ENCODE results near the gene KRT1. TPM values are rescaled to one million over a fixed set of nuclear protein-coding genes. Genes with fewer than 3 reads are reported as not detected.

The KRT1 gene
- total RNA-seq, 1 donor from 2014 or later = not detected

GRCh38 chr12:52651726-52652261 lies 28.4 kb downstream of the KRT1 start, which contains the start of gene KRT2:
TSS of gene KRT2 (minus strand) at chr12:52652211. CDS start at chr12:52652142, 69 bp downstream.
- TF ChIP-seq CTCF (IDR thresholded peaks at IDR 0.05; ENCODE audit: borderline replicate concordance) = no peak
- no peak for DNase-seq
- H3K4me3 ChIP-seq = no peak within 1 kb of the TSS

GRCh38 chr12:52650520-52651081 lies 29.6 kb downstream of the KRT1 start:
- DNase-seq = no peak
- Histone ChIP-seq H3K4me1 (peaks cover 7% of the 10 kb centered on the region), H3K27me3 (ENCODE audit: low read depth) (peaks cover 35% of the 10 kb centered on the region), H3K36me3 (no peaks in the 10 kb centered on the region), H3K27ac (replicated peaks) (no peak overlapping the region), H3K4me3 (no peak overlapping the region), H3K9me3 (replicated peaks) (no peaks in the 10 kb centered on the region)
- TF ChIP-seq CTCF (IDR thresholded peaks at IDR 0.05; ENCODE audit: borderline replicate concordance) = no peak
- intact Hi-C loops (cut with micrococcal nuclease) = no loop called here

More at GRCh38 chr12:52651726-52652261, 28.4 kb downstream of the KRT1 start, which contains the start of gene KRT2:
- no peaks in the 10 kb centered on the region for H3K36me3 ChIP-seq
- intact Hi-C loops (cut with micrococcal nuclease) = no loop called here
- H3K4me1 ChIP-seq = peaks cover 17% of the 10 kb centered on the region
- H3K27ac ChIP-seq (replicated peaks) = no peak within 1 kb of the TSS
- peaks cover 35% of the 10 kb centered on the region for H3K27me3 ChIP-seq (ENCODE audit: low read depth)
- no peaks in the 10 kb centered on the region for H3K9me3 ChIP-seq (replicated peaks)

- TF ChIP-seq CTCF (IDR thresholded peaks at IDR 0.05; ENCODE audit: borderline replicate concordance) = no peak
Measured at GRCh38 chr12:52649066-52649465, 31.1 kb downstream of the KRT1 start.

GRCh38 chr12:52648012-52648550 lies 32.1 kb downstream of the KRT1 start:
- Histone ChIP-seq H3K27ac (replicated peaks) (no peak overlapping the region), H3K4me3 (no peak overlapping the region), H3K9me3 (replicated peaks) (no peaks in the 10 kb centered on the region), H3K27me3 (ENCODE audit: low read depth) (peaks cover 32% of the 10 kb centered on the region), H3K36me3 (no peaks in the 10 kb centered on the region), H3K4me1 (no peaks in the 10 kb centered on the region)
- no peak for TF ChIP-seq CTCF (IDR thresholded peaks at IDR 0.05; ENCODE audit: borderline replicate concordance)
- DNase-seq = no peak
- intact Hi-C loops (cut with micrococcal nuclease) = no loop called here

More at GRCh38 chr12:52649066-52649465, 31.1 kb downstream of the KRT1 start:
- DNase-seq = no peak
- H3K4me1 ChIP-seq = no peaks in the 10 kb centered on the region
- peaks cover 32% of the 10 kb centered on the region for H3K27me3 ChIP-seq (ENCODE audit: low read depth)
- no peaks in the 10 kb centered on the region for H3K9me3 ChIP-seq (replicated peaks)
- no peak overlapping the region for H3K27ac ChIP-seq (replicated peaks)
- H3K4me3 ChIP-seq = no peak overlapping the region
- intact Hi-C loops (cut with micrococcal nuclease) = no loop called here
- no peaks in the 10 kb centered on the region for H3K36me3 ChIP-seq

- peaks cover 31% of the 10 kb centered on the region for H3K27me3 ChIP-seq (ENCODE audit: low read depth)
- no peaks in the 10 kb centered on the region for H3K36me3 ChIP-seq
- no peak for TF ChIP-seq CTCF (IDR thresholded peaks at IDR 0.05; ENCODE audit: borderline replicate concordance)
- intact Hi-C loops (cut with micrococcal nuclease) = no loop called here
- DNase-seq = no peak
- no peak overlapping the region for H3K4me3 ChIP-seq
- H3K27ac ChIP-seq (replicated peaks) = no peak overlapping the region
- H3K4me1 ChIP-seq = no peaks in the 10 kb centered on the region
- H3K9me3 ChIP-seq (replicated peaks) = no peaks in the 10 kb centered on the region
Measured at GRCh38 chr12:52647601-52648000, 32.6 kb downstream of the KRT1 start.

All from left ventricle myocardium inferior (tissue), 1 donor.